ENCODE data around the gene PLXNA2.

Gene PLXNA2

DNA sequence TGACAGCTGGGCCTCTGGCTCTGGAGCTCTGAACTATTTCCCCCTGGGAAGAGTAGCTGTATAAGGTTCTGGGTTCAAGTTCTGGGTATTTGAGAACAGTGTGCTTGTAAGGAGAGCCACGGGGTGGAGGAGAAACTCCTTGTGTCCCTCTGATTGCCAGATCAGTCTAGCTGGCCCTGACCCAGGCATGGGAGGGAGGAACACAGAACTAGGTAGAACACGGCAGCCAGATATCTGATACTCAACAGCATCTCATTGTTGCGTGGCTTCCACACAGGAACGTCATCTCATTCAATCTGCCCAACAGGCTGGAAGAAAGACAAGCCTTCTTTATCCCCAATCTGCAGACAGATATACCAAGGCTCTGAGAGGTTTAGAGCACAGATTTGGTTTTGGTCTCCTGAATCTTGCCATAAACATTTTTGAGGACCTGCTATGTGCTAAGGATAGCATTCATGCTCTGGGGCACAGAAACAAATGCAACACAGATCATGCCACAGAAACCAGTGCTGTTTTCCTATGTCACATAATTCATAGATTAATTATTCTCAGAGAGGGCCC lies 83.8 kb downstream of the PLXNA2 start:
- DNase-seq (ENCODE audit: low read depth in 2 of 2): no peak

DNA sequence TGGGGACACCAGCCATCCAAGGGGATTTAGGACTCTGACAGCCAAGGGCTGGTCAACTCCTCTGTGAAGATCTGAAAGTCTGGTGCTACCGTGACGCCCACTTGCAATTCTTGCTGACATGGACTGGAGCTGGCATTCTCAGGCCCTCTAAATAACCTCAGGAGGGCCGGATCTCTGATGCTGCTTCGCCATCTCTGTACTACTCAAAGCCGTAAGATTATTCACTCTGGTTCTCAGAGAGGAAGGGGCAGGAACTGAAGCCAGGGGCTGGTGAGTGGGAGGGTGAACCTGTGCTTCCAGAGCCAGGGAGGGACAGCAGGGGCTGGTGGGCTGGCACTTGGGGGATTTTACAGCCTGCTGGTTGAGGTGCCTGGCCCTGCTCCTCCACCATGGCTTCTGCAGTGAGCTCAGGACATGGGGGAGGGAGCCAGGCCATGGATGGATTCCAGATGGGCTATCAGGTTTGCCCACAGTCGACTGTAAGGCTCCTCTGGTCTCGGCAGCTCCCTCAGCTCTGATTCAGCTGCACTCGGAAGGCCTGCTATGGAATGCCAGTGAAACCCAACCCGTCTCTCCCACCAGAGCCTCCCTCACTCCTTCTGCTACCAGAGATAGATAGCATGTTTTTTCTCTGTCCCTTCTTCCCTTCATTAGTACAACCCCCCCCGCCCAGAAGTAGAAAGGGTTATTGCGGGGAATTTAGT lies 84.5 kb downstream of the PLXNA2 start:
- no peak for DNase-seq (ENCODE audit: low read depth in 2 of 2)

DNA sequence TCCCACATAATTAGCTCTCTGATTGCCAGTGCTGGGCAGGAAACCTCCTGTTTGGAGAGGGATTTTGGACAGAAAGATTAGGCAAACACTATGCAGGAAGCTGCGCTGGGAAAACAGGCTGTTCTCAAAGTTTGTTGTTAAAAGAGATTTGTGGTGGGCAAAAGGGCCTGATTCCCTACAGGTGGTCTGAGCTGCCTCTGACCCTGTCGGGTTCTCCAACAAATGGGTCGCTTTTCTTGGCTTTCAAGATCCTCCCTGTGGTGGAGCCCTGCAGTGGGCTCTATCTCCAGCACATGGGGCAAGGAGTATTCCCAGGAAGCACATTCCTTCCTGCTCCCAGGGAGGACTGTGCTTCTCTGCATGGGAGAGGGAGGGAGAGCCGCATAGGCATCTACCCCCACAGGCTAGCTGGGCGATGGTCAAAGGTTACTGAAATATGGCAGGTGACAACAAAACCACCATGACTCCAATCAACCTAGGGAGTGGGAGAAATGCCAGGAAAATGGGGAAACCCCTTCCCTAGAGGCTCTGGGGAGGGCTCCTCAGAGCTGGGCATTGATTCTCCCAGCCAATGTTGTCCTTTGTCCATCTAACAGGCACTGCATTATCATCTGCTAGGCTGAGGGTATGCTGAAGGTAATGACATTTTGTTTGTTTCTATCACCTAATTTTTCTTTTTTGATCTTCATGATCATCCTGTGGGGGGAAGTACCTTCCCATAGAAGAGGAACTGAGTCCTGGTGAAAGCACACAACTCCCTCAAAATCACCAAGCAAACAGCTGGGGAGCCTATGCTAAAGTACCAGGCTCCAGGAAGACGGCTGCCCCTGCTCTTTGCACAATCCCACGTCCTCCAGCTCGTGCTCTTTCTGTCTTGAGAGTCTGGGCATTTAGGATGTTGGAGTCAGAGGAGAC lies 85.3 kb downstream of the PLXNA2 start:
- DNase-seq (ENCODE audit: low read depth in 2 of 2): no peak

DNA sequence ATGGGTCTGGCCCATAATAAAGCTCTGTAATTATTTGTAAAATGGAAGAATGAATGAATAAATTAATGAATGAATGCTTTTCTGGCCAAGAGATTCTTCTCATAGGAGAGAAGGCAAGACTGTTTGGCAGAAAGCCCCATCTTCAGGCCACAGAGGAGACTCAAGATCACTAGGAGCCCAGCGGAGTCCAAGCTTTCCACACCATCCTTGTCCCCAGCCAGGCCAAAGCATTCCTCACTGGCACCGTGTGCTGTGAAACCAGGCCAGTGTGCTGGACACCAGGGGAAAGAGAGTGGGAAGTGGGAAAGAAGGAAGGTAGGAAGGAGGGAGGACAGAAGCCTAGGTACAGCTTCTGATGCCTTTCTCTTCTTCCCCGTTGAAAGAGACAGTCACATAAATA lies 86.4 kb downstream of the PLXNA2 start:
- DNase-seq (ENCODE audit: low read depth in 2 of 2): no peak

DNA sequence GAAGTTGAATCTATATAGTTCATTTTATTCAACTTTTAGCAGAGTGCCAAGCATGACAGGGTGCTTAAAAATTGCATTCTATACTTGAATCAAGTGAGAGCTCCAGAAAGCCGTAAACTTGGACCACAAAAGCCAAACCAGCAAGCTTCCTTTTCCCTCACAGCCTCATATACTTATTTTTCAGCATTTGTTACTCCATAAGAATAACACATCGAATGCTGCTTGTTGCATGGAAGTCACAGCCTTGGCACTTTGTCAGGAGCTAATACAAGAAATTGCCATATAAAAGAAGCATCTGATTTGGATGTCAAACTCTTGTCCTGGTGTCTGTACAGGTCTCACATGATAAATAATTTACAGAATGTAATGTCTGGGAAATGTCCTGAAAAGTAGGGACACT lies 87.4 kb downstream of the PLXNA2 start:
- DNase-seq (ENCODE audit: low read depth in 2 of 2): no peak

DNA sequence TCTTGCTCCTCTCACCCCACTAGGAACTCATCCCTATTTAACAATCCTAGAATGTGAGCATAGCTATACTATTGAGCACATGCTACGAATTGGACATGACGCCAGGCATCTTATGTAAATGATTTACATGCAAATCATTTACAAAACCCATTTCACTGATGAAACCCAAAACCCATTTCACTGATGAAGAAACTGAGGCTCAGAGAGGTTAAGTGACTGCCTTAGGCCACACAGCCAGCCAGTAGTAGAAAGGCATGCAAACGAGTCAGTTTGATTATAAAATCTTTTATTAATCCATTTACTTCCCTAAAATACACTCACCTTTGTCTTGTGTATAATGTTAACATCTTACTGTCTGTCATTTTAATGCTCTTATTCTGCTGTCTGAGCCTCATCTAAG lies 87.9 kb downstream of the PLXNA2 start:
- DNase-seq (ENCODE audit: low read depth in 2 of 2): no peak

DNA sequence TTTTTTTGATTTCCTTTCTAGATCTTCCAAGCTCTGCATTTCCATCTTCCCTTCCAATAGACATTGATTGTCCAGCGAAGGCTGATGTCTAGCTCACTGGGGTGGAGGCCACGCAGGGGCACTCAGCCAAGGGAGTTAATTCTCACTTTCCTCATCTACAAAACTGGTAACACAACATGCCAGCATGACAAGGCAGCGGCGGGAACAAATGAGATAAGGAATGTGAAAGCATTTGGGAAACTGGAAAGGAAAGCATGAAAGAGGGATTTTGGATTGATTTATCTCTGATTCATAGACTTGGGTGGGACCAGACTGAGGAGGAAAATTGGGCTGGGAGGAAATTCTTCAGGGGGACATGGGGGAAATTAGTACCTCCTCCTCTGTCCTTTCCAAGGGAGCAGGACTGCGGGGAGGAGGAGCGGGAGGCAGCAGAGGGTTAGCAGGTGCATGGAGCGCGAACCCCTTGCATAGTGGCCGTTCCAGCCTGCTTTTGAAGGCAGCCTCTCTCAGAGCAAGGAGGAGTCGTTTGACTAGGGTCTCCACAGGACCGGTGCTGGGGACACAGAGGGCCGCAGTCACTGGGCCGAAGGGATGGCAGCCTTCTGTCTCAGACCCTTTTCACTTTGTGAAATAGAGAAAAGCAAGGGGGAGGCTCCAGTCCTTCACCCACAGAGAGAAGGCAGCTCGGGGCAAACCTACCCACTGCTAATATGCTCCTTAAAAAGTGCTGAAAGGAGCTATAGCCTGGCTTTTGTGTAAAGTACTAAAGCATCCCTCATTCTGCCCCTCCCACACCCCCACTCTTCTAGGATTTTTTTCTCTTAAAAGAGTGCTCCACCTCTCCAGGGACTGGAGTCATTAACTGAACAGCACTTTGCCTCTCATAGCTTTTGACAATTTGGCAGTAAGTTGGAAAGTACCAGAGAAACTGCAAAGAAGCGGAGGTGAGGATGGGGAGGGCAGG lies 89.2 kb downstream of the PLXNA2 start:
- DNase-seq (ENCODE audit: low read depth in 2 of 2): no peak

DNA sequence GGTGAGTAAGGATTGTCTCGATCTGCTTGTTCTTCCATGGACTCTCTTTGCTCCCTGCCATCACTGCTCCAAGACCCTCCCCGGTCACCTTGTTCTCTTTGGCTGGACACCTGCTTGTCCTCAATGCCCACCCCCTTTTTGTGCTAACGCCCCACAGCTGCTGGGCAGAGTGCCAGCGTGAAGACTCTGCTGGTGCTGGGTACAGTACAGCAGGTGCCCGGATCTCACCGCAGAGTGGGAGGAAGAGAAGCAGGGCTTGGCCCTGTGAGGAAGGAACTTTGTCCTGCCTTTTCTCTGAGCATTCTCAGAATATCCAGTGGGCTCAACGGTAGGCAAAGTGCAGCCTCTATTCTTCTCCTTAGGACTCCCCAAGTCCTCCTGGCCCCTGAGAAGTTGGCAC lies 90.1 kb downstream of the PLXNA2 start:
- no peak for DNase-seq (ENCODE audit: low read depth in 2 of 2)

DNA sequence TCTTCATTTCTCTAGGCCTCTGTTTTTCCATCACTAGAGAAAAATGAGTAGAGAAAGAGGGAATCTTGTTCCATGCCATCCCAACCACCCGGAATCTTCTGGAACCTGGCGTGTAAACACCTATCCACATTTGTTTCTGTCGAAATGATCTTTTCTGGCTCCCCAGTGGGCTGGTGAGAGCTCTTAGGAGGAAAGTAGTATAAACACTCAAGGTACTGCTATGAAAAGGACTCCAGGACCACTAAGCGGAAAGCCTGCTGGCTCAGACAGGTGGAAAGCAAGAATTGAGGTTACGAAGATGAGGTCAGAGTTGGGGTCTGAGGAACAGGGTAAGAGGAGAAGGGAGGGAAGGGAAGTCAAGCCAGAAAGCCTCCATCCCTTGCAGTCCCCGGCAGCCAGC lies 90.8 kb downstream of the PLXNA2 start:
- DNase-seq (ENCODE audit: low read depth in 2 of 2): no peak

DNA sequence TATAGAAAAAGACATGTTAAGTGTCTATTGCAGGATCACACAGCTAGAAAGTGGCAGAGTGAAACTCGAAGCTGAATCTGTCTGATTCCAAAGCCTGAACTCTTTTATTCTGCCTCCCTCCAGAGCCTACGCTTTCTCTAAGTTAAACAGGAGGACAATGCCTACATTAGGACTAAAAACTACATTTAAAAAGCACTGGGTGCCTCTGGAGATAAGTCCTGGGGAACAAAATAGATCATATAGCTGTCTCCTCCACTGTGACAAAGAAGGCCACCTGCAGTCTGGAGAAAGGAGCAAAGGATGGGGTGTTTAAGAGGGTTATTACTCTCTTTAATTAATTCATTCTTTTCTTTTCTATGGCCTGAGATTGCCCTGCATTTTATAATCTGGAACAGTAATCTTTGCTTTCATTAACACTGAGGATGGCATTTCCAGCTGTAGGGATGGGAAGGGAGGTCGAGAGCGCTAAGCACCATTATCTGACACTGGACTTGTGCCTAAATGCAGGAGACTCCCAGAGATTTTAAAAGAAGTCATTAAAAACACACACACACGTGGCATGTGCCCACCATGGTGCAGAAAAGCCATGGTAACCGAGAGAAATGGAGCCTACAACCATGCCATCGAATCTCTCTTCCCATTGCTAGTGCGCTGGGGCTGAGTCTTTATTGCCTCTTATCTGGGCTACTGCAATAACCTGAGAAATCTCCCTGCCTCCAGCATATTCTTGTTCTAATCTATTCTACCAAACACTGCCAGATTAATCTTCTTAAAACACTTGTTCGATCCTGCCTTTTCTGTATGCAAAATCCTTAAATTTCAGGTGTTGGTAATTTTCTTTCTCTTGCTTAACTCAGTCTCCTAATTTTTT lies 92.2 kb downstream of the PLXNA2 start:
- DNase-seq (ENCODE audit: low read depth in 2 of 2): no peak

DNA sequence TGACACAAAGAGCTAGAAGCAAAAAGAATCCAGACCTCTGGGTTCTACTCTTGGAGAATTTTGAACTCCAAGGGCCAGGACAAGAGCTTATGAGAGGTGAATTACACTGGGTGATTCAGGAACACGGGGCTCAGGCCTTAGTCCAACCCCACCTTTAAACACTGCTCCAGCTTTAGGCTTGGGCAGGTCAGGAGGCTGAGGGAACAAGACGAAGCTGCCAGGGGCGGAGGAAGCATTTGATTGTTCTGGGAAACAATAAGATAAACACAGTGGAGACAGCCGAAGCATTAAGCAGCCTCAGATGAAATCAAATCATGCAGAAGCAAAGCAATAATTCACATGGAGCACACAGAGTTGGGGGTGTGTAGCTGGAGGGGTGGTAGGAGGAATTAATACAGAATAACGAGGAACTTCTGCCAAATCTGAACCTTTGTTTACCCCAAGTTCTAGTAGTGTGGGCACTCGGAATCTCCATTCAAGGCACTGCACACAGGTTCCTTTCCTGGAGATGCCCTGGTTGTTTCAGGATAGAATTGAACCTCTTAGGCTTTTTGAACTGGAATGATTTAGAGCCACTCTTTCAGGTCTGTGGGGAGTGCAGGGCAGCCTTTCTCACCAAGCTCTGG lies 93.2 kb downstream of the PLXNA2 start:
- no peak for DNase-seq (ENCODE audit: low read depth in 2 of 2)

DNA sequence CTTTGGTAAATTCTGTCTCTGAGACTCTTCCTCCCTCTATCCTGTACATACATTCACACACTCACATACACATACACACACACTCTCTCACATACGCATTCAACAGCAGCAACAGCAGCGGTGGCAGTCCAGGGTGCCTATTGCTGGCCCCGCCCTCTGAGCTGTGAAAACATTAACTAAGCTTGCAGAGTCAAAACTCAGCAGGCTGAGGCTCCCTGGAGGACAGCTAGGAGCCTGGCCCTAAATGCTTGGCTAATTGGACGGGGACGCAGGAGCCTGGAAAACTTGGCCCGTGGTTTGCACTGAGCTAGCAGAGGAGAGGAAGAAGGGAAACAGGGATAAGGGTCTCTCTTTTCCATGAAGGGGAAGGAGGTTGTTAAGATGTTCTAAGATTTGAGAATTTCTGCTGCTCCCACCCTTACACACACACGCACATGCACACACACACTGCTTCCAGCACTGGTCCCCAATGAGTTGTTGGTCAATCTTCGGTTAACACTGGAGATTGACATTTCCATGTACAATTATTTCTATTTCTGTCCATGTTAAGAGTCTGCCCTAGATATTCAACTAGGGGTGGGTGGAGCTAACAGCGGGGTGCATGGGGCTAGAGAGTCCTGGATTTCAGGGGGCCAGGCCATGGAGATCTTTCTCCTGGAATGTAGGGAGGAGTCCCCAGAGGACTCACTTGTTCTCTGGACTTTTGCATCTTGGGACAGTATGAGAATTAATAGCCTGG lies 94.2 kb downstream of the PLXNA2 start:
- DNase-seq (ENCODE audit: low read depth in 2 of 2): no peak

DNA sequence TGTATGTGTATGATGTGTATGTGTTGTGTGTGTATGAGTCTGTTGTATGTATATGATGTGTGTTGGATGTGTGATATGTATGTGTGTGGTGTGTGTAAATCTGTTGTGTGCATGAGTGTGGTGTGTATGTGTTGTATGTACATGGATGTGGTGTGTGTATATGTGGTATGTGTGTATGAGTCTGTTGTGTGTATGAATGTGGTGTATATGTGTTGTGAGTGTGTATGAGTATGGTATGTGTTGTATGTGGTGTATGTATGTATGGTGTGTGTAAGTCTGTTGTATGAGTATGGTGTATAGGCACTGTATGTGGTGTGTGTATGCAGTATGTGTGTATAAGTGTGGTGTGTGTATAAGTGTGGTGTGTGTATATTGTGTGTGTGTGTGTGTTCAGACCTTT lies 95.0 kb downstream of the PLXNA2 start:
- DNase-seq (ENCODE audit: low read depth in 2 of 2): no peak

DNA sequence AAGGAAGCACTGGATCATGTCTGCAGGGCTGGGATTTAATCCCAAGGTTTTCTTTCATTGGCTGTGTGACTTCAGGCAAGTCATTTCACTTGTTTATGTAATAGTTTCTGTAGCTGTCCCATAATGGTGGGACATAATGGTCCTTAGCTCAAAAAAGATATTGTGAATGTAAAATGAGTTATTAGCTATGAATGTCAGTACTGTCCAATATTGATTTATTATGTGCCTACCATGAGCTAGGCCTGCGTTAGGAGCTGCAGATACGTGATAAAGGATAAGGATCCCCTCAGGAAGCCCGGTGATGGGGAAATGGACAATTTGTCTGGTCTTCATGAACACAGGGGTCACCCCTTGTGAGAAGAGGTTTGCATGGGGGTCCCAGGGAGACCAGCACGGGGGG lies 95.8 kb downstream of the PLXNA2 start:
- DNase-seq (ENCODE audit: low read depth in 2 of 2): no peak

DNA sequence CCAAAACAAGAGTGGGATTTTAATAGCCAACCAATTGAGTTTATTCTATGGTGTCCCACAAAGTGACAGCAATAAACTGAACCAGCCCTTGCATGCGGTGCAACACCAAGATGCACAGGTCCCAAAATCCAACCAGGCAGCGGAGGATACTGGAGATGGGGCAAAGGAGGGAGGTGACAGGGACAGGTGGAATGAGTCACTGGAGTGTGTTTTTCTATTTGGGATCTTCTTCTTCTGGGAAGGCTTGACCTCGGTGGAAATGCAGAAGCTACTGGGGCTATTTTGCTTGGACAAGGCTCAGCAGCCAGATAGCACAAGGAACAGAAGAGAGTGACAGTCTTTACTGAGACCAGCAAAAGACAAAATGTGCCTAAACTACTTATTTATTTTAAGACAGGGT lies 97.5 kb downstream of the PLXNA2 start:
- DNase-seq (ENCODE audit: low read depth in 2 of 2): no peak

DNA sequence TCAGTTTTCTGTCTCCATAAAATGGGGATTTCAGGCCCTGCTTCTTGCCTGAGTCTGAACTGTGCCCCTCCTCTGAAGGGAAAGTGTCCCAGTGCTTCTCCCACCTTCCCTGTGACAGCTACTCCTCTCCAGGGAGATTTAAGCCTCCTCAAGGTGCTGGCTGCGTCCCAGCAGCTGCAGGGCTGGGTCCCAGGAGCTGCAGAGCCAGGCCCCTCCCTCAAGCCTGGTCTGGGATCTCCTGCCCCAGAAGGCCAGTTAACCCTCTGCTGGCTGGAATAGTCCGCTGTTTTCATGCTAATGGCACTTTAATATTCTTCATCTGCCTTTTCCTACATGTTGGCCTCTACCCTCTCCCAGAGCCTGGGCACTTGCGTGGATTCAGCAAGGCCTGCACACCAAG lies 99.0 kb downstream of the PLXNA2 start:
- no peak for DNase-seq (ENCODE audit: low read depth in 2 of 2)

DNA sequence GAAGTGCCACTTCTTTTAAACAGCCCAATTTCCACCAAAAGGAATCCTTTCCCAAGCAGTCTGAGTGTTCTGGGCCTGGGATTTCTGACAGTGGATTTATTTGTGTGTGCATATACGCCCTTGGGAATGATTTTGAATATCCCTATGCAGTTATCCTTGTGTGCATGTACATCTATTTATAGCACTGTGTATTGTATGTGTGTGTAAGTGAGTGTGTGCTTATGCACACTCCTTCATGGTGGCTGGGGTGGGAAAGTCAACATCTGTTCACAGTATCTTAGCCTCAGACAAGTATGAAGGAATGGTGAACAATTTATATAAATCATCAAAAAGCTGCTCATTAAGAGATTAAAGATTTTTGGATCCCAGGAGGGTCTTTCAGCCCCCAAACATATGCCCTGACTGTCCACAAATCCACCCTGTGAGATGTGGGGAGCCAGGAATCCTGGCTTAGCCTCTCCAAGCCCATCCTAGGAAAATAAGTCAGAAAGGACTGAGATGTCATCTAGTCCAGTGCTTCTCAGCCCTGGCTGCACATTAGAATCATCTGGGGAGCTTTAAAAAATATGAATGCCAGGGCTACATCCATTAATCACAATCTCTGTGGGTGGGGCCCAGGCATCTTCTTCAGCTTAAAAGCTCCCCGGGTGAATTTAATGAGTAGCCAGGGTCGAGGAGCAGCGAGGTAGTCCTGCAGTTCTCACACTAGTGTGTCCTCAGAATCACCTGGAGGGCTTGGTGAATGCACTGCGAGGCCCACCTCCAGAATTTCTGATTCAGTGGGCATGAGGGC lies 101.4 kb downstream of the PLXNA2 start:
- DNase-seq (ENCODE audit: low read depth in 2 of 2): no peak

DNA sequence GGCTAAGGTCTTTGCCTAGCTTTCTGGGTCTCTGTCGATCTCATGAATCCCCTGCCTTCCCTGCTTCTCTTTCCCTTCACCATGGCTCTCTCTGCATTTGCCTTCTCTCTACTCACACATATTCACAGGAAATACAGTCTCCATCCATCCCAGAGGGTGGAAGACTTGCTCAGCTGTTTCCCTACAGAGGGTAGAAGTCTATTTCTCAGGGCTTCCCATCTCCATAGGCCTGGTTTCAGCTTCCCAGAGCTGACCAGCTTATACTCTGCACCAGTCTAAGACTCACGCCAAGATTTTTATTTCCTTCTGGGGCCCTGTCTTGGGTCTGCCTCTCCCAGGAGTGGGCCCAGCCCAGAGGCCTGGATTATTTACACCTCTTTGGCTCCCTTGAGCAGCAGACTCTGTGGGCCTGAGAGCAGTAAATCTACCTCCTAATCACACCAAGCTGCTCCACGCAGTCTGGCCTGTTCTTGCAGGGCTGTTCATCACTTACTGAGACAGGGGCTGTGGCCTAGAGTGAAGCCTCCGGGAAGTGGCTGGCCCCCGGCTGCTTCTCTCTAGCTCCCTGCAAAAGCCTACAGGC lies 102.5 kb downstream of the PLXNA2 start:
- no peak for DNase-seq (ENCODE audit: low read depth in 2 of 2)

All from stimulated activated CD8-positive, alpha-beta memory T cell treated with anti-CD3 and anti-CD28 coated beads, Interleukin-2, amount 100 ng/mL, for 48 hours (primary cell).